KMS-11 (cell line): Measurements from ENCODE around the gene FAT2.

Experiments
- H2AFZ ChIP-seq: fragments of 200-600 bp; sonication (generic); 2 replicates; pipeline ENCODE4 v1.6.1; 2016; ENCODE audit warnings: antibody characterized with exemption, mixed run types, low read depth
- H3K27ac ChIP-seq: fragments of 200-600 bp; sonication (generic); 2 replicates; pipeline ENCODE4 v1.6.1; 2016; ENCODE audit warnings: mild to moderate bottlenecking, mixed run types
- H3K27me3 ChIP-seq: fragments of 200-600 bp; sonication (generic); 2 replicates; pipeline ENCODE4 v1.6.1; 2017; ENCODE audit warnings: mild to moderate bottlenecking, low read depth, mixed run types, moderate library complexity; ENCODE audit not compliant: insufficient read depth
- H3K36me3 ChIP-seq: fragments of 200-600 bp; sonication (generic); 2 replicates; pipeline ENCODE4 v1.6.1; 2017; ENCODE audit warnings: mild to moderate bottlenecking, mixed run types; ENCODE audit not compliant: insufficient read depth
- H3K4me1 ChIP-seq: fragments of 200-600 bp; sonication (generic); 2 replicates; pipeline ENCODE4 v1.6.1; 2016; ENCODE audit warnings: mild to moderate bottlenecking, low read depth, mixed run types; ENCODE audit not compliant: poor library complexity, severe bottlenecking
- H3K4me2 ChIP-seq: fragments of 200-600 bp; sonication (generic); 2 replicates; pipeline ENCODE4 v1.7.0; 2016; ENCODE audit warnings: mild to moderate bottlenecking, mixed run types
- H3K4me3 ChIP-seq: fragments of 200-600 bp; sonication (generic); IDR thresholded peaks from 2 replicates; pipeline ENCODE4 v1.6.1; 2017; ENCODE audit warnings: low read depth, low read length, mixed read lengths; ENCODE audit not compliant: insufficient read depth
- H3K79me2 ChIP-seq: fragments of 200-600 bp; sonication (generic); 2 replicates; pipeline ENCODE4 v1.6.1; 2016; ENCODE audit warnings: low read depth, mixed run types; ENCODE audit not compliant: insufficient read depth
- H3K9ac ChIP-seq: fragments of 200-600 bp; sonication (generic); 2 replicates; pipeline ENCODE4 v1.6.1; 2016; ENCODE audit warnings: mild to moderate bottlenecking, mixed run types
- H4K20me1 ChIP-seq: fragments of 200-600 bp; sonication (generic); 2 replicates; pipeline ENCODE4 v1.6.1; 2016; ENCODE audit warnings: mild to moderate bottlenecking, mixed run types; ENCODE audit not compliant: insufficient read depth
- CTCF ChIP-seq: fragments of 200-600 bp; sonication (generic); conservative IDR thresholded peaks from 2 replicates; pipeline ENCODE4 v1.6.1; 2017; ENCODE audit warnings: low read depth, mild to moderate bottlenecking, antibody characterized with exemption, low read length, moderate library complexity, mixed read lengths

The FAT2 gene

GRCh38 chr5:151595411-151595826 lies 4.3 kb upstream of the FAT2 start:
- Histone ChIP-seq H3K27ac (no peak overlapping the region), H3K9ac (no peak overlapping the region), H3K4me2 (no peak overlapping the region), H4K20me1 (no peaks in the 10 kb centered on the region), H2AFZ (no peak overlapping the region), H3K36me3 (no peaks in the 10 kb centered on the region), H3K79me2 (no peaks in the 10 kb centered on the region), H3K27me3 (no peaks in the 10 kb centered on the region), H3K4me1 (no peaks in the 10 kb centered on the region), H3K4me3 (no peak overlapping the region)
- no peak for TF ChIP-seq CTCF

- Histone ChIP-seq H3K4me1 (no peaks in the 10 kb centered on the region), H2AFZ (no peak overlapping the region), H3K27ac (no peak overlapping the region), H3K4me2 (no peak overlapping the region), H3K27me3 (no peaks in the 10 kb centered on the region), H3K9ac (no peak overlapping the region), H3K36me3 (no peaks in the 10 kb centered on the region), H3K4me3 (no peak overlapping the region), H3K79me2 (no peaks in the 10 kb centered on the region), H4K20me1 (no peaks in the 10 kb centered on the region)
- TF ChIP-seq CTCF = no peak
These were observed 1.8 kb upstream of the FAT2 start for GRCh38 chr5:151592855-151593408.

GRCh38 chr5:151589878-151590570 lies 1.1 kb downstream of the FAT2 start:
- TF ChIP-seq CTCF = no peak
- H3K4me3 ChIP-seq = no peak overlapping the region
- no peak overlapping the region for H3K4me2 ChIP-seq

GRCh38 chr5:151587796-151588555 lies 3.2 kb downstream of the FAT2 start:
- no peaks in the 10 kb centered on the region for H4K20me1 ChIP-seq
- no peaks in the 10 kb centered on the region for H3K36me3 ChIP-seq
- no peaks in the 10 kb centered on the region for H3K27me3 ChIP-seq
- no peak for TF ChIP-seq CTCF
- H3K9ac ChIP-seq = no peak overlapping the region
- H3K27ac ChIP-seq = no peak overlapping the region
- H3K4me1 ChIP-seq = no peaks in the 10 kb centered on the region
- no peak overlapping the region for H3K4me2 ChIP-seq
- no peak overlapping the region for H3K4me3 ChIP-seq
- H3K79me2 ChIP-seq = no peaks in the 10 kb centered on the region
- no peak overlapping the region for H2AFZ ChIP-seq

More at GRCh38 chr5:151589878-151590570, 1.1 kb downstream of the FAT2 start:
- no peak overlapping the region for H3K27ac ChIP-seq
- no peak overlapping the region for H3K9ac ChIP-seq
- no peak overlapping the region for H2AFZ ChIP-seq
- H3K27me3 ChIP-seq = no peaks in the 10 kb centered on the region
- no peaks in the 10 kb centered on the region for H3K36me3 ChIP-seq
- H3K79me2 ChIP-seq = no peaks in the 10 kb centered on the region
- no peaks in the 10 kb centered on the region for H4K20me1 ChIP-seq
- H3K4me1 ChIP-seq = no peaks in the 10 kb centered on the region
